Measurements from ENCODE around the gene UBASH3B. TPM values are rescaled to one million over a fixed set of nuclear protein-coding genes. Genes with fewer than 3 reads are reported as not detected.

UBASH3B gene
- total and polyA plus RNA-seq, 8 donors, result 0.58 to 60.5 (median 3.1) TPM

GRCh38 chr11:122711362-122711761 is 55.8 kb downstream of the UBASH3B start:
- Histone ChIP-seq H3K4me3 (no peak overlapping the region), H3K4me1 (peaks cover 0 to 16% (median 0%) of the 10 kb centered on the region in 4 donors), H3K27me3 (no peaks in the 10 kb centered on the region), H3K36me3 (no peaks in the 10 kb centered on the region), H3K27ac (no peak overlapping the region), H3K9me3 (no peaks in the 10 kb centered on the region)
- DNase-seq, result no peak
- TF ChIP-seq CTCF (IDR thresholded peaks at IDR 0.05) (no peak), EP300 (IDR thresholded peaks at IDR 0.05) (no peak), POLR2AphosphoS5 (IDR thresholded peaks at IDR 0.05) (no peak), POLR2A (IDR thresholded peaks at IDR 0.05) (no peak)
- intact Hi-C loops (cut with DNase I; ENCODE audit: low total_unique reads), result no loop called here
- 82 to 92% (median 90%) methylated on average over 9 of the region's 9 CpGs for WGBS, 5 donors

- H3K27ac ChIP-seq, result no peak overlapping the region
- no peak overlapping the region for H3K4me3 ChIP-seq
- no peaks in the 10 kb centered on the region for H3K9me3 ChIP-seq
- intact Hi-C loops (cut with DNase I; ENCODE audit: low total_unique reads), result no loop called here
- H3K27me3 ChIP-seq, result no peaks in the 10 kb centered on the region
- TF ChIP-seq CTCF (IDR thresholded peaks at IDR 0.05), result no peak
- DNase-seq, result peak in 1 of 2 donors; percentile 73
- H3K36me3 ChIP-seq, result no peaks in the 10 kb centered on the region
- 34 to 60% (median 44%) methylated on average over 5 of the region's 5 CpGs for WGBS, 5 donors
- peaks cover 0 to 18% (median 0%) of the 10 kb centered on the region in 4 donors for H3K4me1 ChIP-seq
Measured at GRCh38 chr11:122711831-122712381, 56.4 kb downstream of the UBASH3B start.

GRCh38 chr11:122714004-122714403 is 58.5 kb downstream of the UBASH3B start:
- peaks cover 0 to 32% (median 0%) of the 10 kb centered on the region in 4 donors for H3K4me1 ChIP-seq
- no peaks in the 10 kb centered on the region for H3K36me3 ChIP-seq
- 68 to 94% (median 92%) methylated on average over 5 of the region's 5 CpGs for WGBS, 5 donors
- H3K27me3 ChIP-seq, result no peaks in the 10 kb centered on the region
- no peak for TF ChIP-seq POLR2AphosphoS5 (IDR thresholded peaks at IDR 0.05)
- no peak for TF ChIP-seq CTCF (IDR thresholded peaks at IDR 0.05)
- TF ChIP-seq EP300 (IDR thresholded peaks at IDR 0.05), result no peak
- TF ChIP-seq POLR2A (IDR thresholded peaks at IDR 0.05), result no peak
- no peaks in the 10 kb centered on the region for H3K9me3 ChIP-seq
- no peak for DNase-seq
- peak overlapping the region in 2 of 5 donors; percentile 5 to 43 for H3K27ac ChIP-seq
- intact Hi-C loops (cut with DNase I; ENCODE audit: low total_unique reads), result no loop called here
- H3K4me3 ChIP-seq, result no peak overlapping the region

- Histone ChIP-seq H3K27me3 (no peaks in the 10 kb centered on the region), H3K9me3 (no peaks in the 10 kb centered on the region), H3K4me3 (no peak overlapping the region), H3K27ac (peak overlapping the region in 2 of 5 donors; percentile 20 to 43), H3K4me1 (peaks cover 0 to 32% (median 0%) of the 10 kb centered on the region in 4 donors), H3K36me3 (no peaks in the 10 kb centered on the region)
- TF ChIP-seq EP300 (IDR thresholded peaks at IDR 0.05) (no peak), POLR2A (IDR thresholded peaks at IDR 0.05) (no peak), CTCF (IDR thresholded peaks at IDR 0.05) (no peak), POLR2AphosphoS5 (IDR thresholded peaks at IDR 0.05) (no peak)
- intact Hi-C loops (cut with DNase I; ENCODE audit: low total_unique reads), result no loop called here
- no peak for DNase-seq
- WGBS, 5 donors, result 85 to 91% (median 87%) methylated on average over 5 of the region's 5 CpGs
Measured at GRCh38 chr11:122714484-122714883, 59.0 kb downstream of the UBASH3B start.
